Activated CD8-positive, alpha-beta memory T cell treated with anti-CD3 and anti-CD28 coated beads, Interleukin-2, amount 50 U/mL, for 48 hours (primary cell): ENCODE results near the gene NFATC3.

Experiments used
- DNase-seq: peaks from one replicate; pipeline ENCODE4 v3.0.0-alpha.2; 2020

NFATC3 gene

GRCh38 chr16:68197250-68197649, 112.1 kb downstream of the NFATC3 start:
- no peak for DNase-seq

DNA sequence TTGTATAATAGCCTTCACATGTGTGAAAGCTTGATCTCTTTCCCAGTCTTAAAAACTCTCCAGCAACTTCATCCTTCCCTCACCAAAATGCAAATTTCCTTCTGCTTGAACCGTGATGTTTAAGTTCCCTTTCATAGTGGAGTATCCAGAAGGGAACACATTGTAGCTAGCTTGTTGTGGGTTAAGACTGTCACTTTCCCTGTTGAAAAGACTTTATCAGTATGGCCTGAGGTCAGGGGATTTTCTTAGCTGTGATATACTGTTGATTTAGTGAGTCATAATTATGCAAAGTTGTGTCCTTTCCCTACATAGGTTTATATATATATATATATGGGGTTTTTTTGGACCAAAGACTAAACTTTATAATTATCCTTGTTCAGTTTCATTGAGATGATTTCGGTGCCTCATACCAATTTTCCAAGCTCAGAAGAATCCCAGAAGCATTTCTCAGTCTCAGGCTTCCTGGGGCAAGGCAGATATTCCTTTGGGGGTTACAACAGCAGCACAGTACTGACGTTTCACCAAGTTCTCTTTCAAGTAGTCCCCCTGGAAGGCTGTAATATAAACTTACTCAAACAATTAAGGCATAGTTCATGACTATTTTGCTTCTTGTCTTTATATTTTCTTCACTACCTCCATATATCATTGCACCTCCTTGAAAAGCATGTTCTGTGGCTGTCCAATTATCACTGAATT, 115.1 kb downstream of the NFATC3 start:
- no peak for DNase-seq

DNA sequence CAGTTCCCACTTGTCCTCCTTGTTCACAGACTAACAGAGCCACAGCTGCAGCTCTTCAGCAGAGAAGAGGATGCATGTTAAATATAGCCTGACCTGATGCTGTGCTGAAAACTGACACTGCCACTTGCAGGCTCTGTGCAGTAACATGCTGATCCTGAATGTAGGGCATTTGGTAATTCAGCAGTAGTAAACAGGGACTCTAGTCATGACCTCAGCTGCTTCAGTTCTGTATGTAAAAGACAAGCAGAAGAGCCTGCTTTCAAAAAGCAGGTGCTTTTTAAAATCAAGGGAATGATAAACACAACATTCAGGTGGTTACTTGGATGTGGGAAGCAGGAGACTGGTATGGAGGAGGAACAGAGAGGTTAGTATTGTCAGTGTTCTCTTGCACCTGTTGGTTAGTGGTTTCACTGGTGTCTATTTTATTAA, 116.9 kb downstream of the NFATC3 start:
- no peak for DNase-seq

DNA sequence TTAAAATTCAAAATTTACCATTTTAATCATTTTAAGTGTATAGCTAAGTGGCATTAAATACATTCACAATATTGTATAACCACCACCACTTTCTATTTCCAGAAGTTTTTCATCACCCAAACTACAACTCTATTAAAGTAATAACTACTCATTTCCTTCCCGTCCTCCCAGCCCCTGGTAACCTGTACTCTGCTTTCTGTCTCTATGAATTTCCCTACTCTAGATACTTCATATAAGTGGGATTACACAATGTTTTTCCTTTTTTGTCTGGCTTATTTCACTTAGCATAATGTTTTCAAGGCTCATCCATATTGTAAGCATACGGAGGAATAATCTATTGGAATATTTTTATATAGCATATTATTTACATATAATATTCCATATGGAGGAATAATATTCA, 121.1 kb downstream of the NFATC3 start:
- DNase-seq, result no peak

GRCh38 chr16:68214726-68215125, 129.6 kb downstream of the NFATC3 start:
- no peak for DNase-seq

GRCh38 chr16:68215302-68215701, 130.1 kb downstream of the NFATC3 start:
- no peak for DNase-seq

DNA sequence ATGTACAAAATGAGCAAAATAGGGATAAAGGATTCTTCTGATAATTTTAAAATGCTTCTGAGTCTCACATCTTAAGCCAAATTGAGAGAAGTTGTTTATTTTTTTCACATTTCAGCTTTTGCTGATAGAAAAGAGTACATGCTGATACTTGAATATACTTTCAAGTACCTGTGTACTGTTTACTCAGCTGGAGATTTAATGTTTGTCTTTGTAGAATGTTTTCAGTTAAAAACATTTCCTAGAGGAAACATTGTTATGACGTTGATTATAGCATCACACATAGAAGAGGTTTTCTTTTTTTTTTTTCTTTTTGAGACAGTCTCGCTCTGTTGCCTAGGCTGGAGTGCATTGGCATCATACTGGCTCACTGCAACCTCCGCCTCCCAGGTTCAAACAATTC, 131.1 kb downstream of the NFATC3 start:
- no peak for DNase-seq

DNA sequence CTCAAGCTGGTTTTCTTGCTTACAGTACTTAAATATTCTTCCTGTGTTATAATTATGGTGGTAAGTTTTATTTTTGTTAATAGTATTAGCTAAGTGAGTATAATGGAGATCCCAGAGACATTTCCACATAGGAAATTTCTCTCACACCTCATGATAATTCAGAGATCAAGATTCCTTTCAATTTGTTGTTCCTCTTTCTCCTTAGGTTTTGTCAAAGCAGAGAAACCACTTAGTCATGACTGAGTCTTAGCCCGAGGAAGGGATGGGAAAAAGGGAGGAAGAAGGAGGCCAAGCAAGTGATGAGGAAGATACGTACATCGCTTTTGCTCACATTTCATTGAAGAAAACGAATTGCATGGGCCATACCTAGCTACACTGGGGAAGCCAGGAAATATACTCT, 132.3 kb downstream of the NFATC3 start:
- no peak for DNase-seq

- no peak for DNase-seq
Measured at GRCh38 chr16:68219725-68220351, 134.7 kb downstream of the NFATC3 start.

DNA sequence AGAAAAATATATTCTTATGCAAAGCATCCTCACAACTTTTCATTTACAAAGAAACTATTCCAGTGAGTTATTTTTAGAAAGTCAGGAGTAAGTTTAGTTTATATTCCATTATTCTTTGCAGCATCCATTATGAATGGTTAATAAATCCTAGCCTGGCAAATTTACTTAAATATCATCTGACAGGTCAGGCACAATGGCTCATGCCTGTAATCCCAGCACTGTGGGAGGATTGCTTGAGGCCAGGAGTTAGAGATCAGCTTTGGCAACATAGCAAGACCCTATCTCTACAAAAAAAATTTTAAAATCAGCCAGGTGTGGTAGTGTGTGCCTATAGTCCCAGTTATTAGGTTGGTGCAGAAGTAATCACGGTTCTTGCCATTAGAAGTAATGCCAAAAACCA, 137.9 kb downstream of the NFATC3 start:
- no peak for DNase-seq

DNA sequence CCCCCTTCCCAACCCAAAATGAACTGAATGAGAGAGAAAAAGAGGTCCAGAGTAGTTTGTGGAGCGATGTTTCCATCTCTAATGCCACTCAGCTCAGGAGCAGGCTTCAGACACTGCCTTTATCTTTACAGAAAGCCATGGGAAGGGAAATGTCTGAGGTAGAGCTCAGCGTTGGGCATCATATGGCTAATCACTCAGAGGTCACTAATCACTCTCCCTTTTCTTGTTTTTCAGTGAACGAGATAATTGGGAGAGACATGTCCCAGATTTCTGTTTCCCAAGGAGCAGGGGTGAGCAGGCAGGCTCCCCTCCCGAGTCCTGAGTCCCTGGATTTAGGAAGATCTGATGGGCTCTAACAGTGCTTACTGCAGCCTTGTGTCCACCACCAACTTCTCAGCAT, 140.9 kb downstream of the NFATC3 start:
- no peak for DNase-seq

GRCh38 chr16:68227183-68227793, 142.1 kb downstream of the NFATC3 start:
- no peak for DNase-seq

- DNase-seq, result peak; percentile 48
Measured at GRCh38 chr16:68227850-68228553, 142.8 kb downstream of the NFATC3 start.

DNA sequence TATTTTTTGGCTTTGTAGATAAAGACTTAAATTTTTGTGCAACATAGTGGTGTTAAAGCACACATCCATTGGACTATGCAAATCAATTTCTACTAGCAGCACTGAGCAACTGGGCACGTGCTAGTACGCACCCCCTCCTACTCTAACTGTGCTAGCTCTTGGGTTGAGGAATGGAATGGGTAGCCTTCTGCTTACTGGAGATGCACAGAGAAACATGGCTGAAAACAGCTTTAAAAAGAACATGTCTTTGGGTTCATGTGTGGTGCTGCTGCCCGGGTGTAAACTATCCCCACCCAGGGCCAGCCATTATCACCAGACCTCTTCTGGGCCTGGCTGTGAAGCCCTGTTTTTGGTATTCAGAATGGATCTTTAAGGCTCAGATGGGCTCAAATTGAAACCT, 143.5 kb downstream of the NFATC3 start:
- peak; percentile 42 for DNase-seq

DNA sequence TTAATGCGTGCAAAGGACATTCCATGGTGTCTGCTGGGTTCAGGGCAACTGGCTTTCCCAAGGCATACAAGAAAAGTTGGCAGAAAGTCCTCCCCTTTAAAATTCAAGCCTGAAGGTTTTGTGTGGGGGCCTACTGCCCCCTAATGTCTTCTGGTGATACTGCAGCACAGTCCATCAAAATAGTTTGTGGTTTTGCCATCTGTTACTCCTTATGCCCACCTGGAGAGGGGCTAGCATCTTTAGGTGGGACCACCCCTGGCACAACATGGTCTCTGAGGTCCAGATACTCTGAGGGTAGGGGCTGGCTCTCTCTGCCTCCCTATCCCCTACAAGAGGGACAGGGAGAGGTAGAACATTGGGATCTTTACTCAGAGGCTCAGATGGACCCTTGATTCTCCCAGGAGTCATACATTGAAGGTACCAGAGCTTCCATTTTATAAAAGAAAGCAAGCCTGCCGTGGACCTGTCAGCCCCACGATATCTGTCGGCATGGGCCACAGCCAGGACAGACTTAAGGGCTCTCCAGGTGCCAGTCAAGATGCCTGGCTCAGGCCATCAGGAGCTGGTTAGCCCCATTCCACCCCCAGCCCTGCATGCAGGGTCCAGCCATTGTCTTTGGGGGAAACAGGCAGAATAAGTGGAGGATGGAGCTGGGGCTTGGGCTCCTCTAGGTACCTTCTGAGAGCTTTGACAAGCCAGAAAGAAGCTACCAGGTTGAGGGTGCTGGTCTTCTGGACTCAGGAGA, 144.4 kb downstream of the NFATC3 start:
- DNase-seq, result peak; percentile 66

GRCh38 chr16:68230176-68230571, 145.0 kb downstream of the NFATC3 start:
- peak; percentile 47 for DNase-seq

DNA sequence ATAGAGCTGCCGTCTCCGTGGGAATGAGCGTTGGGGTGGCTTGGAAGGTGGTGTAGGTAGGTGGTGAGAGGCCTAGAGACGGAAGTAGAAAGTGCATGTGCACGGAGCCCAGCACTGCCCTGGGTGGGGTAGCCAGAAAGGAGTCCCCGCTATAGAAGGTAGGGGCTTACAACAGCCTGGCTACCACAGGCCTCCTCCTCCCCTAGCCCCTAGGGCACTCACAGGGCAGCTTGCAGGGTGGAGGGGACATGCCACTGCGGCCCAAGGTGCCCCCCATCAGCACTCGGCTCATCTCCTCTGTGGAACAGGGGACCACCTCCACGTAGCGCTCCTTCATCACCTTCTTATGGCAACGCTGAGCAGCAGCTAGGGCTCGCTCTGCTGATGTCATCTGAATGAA, 145.8 kb downstream of the NFATC3 start:
- no peak for DNase-seq

DNA sequence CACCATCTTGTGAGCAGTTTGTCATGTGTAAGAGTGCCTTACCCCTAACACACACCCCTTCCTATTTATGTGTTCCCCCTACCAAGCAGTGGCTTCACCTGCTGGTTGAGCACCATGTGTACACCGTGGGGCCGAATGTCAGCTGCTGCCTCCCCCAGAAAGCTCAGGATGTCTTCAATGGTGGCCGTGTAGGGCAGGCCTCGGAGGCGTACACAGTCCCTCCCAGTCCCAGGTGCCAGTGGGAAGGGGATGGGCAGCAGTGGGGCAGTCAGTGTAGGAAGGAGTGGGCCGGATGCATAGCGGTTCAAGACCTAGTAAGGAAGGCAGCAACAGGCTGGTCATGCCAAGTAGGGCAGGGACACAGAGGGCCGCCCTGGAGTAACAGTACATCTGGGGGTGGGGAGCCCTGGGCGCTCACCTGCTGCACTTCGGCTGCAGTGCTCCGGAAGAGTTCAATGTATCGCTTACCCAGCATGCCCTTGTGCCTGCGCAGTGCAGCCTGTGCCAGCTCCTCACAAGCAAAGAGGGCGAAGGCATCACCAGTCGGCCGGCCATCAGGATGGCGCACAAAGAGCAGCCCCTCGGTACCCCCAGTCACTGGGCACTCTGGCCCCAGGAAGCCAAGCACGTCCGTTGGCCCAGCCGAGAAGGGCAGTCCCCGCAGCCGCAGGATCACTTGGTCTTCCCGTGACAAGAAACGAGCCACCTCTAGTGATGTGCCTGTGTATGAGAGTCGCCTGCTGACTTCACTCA, 146.4 kb downstream of the NFATC3 start:
- no peak for DNase-seq

GRCh38 chr16:68232335-68232734, 147.2 kb downstream of the NFATC3 start:
- DNase-seq, result no peak

- DNase-seq, result no peak
Measured at GRCh38 chr16:68233085-68233834, 148.1 kb downstream of the NFATC3 start.

GRCh38 chr16:68233835-68234187, 148.6 kb downstream of the NFATC3 start:
- no peak for DNase-seq
